Measurements from ENCODE around the gene MT2A. TPM values are rescaled to one million over a fixed set of nuclear protein-coding genes. Genes with fewer than 3 reads are reported as not detected.

Gene MT2A
- total RNA-seq, 1 donor from 2014 or later = 34.0 TPM

- no peak for TF ChIP-seq CTCF (IDR thresholded peaks at IDR 0.05; ENCODE audit: insufficient read depth, low read length, severe bottlenecking)
- Histone ChIP-seq H3K36me3 (ENCODE audit: control insufficient read depth, insufficient read depth, low read length) (no peaks in the 10 kb centered on the region), H3K27me3 (ENCODE audit: control insufficient read depth, insufficient read depth, low read length) (no peaks in the 10 kb centered on the region), H3K4me3 (ENCODE audit: low read depth, low read length) (no peak overlapping the region)
- no peak for FAIRE-seq
- no peak for DNase-seq (ENCODE audit: low read depth)
Observed at GRCh38 chr16:56607675-56608042, 725 bp upstream of the MT2A start.

- TF ChIP-seq CTCF (IDR thresholded peaks at IDR 0.05; ENCODE audit: insufficient read depth, low read length, severe bottlenecking) = no peak
- FAIRE-seq (no peak), DNase-seq (ENCODE audit: low read depth) (peak; percentile 7)
- peak overlapping the region; percentile 50 for H3K4me3 ChIP-seq (ENCODE audit: low read depth, low read length)
- no peaks in the 10 kb centered on the region for H3K36me3 ChIP-seq (ENCODE audit: control insufficient read depth, insufficient read depth, low read length)
- no peaks in the 10 kb centered on the region for H3K27me3 ChIP-seq (ENCODE audit: control insufficient read depth, insufficient read depth, low read length)
Observed at GRCh38 chr16:56608876-56609462, 585 bp downstream of the MT2A start.

- no peak for TF ChIP-seq CTCF (IDR thresholded peaks at IDR 0.05; ENCODE audit: insufficient read depth, low read length, severe bottlenecking)
- Histone ChIP-seq H3K36me3 (ENCODE audit: control insufficient read depth, insufficient read depth, low read length) (no peaks in the 10 kb centered on the region), H3K4me3 (ENCODE audit: low read depth, low read length) (peak overlapping the region; percentile 50), H3K27me3 (ENCODE audit: control insufficient read depth, insufficient read depth, low read length) (no peaks in the 10 kb centered on the region)
- no peak for FAIRE-seq
- DNase-seq (ENCODE audit: low read depth) = peak; percentile 89
Observed at GRCh38 chr16:56609463-56609921, 1.1 kb downstream of the MT2A start.

GRCh38 chr16:56610017-56610608, 1.7 kb downstream of the MT2A start:
- FAIRE-seq = no peak
- peak; percentile 97 for DNase-seq (ENCODE audit: low read depth)
- Histone ChIP-seq H3K27me3 (ENCODE audit: control insufficient read depth, insufficient read depth, low read length) (no peaks in the 10 kb centered on the region), H3K36me3 (ENCODE audit: control insufficient read depth, insufficient read depth, low read length) (no peaks in the 10 kb centered on the region), H3K4me3 (ENCODE audit: low read depth, low read length) (no peak overlapping the region)
- no peak for TF ChIP-seq CTCF (IDR thresholded peaks at IDR 0.05; ENCODE audit: insufficient read depth, low read length, severe bottlenecking)

- TF ChIP-seq CTCF (IDR thresholded peaks at IDR 0.05; ENCODE audit: insufficient read depth, low read length, severe bottlenecking) = no peak
- Histone ChIP-seq H3K27me3 (ENCODE audit: control insufficient read depth, insufficient read depth, low read length) (no peaks in the 10 kb centered on the region), H3K36me3 (ENCODE audit: control insufficient read depth, insufficient read depth, low read length) (no peaks in the 10 kb centered on the region), H3K4me3 (ENCODE audit: low read depth, low read length) (no peak overlapping the region)
- FAIRE-seq (no peak), DNase-seq (ENCODE audit: low read depth) (peak; percentile 7)
Observed at GRCh38 chr16:56610609-56611111, 2.3 kb downstream of the MT2A start.

All from bronchial epithelial cell (primary cell).